B cell (primary cell): Measurements from ENCODE around the gene AFTPH.

Experiments
- EZH2 ChIP-seq: IDR thresholded peaks from 2 replicates; pipeline ENCODE4 v1.6.1; 2012; ENCODE audit warnings: borderline replicate concordance, low read depth, mild to moderate bottlenecking, moderate library complexity, low read length; ENCODE audit not compliant: insufficient read depth, poor library complexity, severe bottlenecking
- TF ChIP-seq, protein P1 (sequence below): fragments of 200-600 bp; IDR thresholded peaks from one replicate; pipeline ENCODE4 v1.8.0; 2022; ENCODE audit warnings: antibody characterized with exemption, mild to moderate bottlenecking

DNA sequence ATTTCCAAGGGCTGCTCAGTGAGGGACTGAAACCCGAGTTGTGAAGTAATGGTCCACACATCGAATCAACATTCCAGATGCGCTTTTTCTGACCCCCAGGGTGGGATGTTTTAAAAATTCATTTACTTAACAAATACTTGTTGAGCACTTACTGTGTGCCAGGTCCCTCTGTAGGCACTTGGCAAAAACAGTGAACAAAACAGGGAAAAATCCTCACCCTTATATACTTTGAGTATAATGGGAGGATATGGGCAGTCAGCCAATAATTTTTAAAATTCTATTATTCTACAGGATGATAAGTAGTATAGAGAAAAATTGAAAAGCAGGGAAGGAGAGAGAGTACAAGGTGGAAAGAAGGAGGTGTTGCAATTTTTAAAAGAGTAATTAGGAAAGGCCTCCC, 31.3 kb upstream of the AFTPH start:
- TF ChIP-seq, protein P1, sequence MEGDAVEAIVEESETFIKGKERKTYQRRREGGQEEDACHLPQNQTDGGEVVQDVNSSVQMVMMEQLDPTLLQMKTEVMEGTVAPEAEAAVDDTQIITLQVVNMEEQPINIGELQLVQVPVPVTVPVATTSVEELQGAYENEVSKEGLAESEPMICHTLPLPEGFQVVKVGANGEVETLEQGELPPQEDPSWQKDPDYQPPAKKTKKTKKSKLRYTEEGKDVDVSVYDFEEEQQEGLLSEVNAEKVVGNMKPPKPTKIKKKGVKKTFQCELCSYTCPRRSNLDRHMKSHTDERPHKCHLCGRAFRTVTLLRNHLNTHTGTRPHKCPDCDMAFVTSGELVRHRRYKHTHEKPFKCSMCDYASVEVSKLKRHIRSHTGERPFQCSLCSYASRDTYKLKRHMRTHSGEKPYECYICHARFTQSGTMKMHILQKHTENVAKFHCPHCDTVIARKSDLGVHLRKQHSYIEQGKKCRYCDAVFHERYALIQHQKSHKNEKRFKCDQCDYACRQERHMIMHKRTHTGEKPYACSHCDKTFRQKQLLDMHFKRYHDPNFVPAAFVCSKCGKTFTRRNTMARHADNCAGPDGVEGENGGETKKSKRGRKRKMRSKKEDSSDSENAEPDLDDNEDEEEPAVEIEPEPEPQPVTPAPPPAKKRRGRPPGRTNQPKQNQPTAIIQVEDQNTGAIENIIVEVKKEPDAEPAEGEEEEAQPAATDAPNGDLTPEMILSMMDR = no peak
- no peak for TF ChIP-seq EZH2
